Trophoblast cell (in vitro differentiated cells and primary cell): ENCODE results near the gene CDX2.

Experiments
- DNase-seq, 2 donors: peaks; one replicate each; pipeline ENCODE4 v3.0.0-alpha.2; 2016
- H2AFZ ChIP-seq: 2 replicates; pipeline ENCODE4 v1.6.1; 2013; ENCODE audit warnings: low read length, moderate library complexity, mild to moderate bottlenecking; ENCODE audit not compliant: insufficient read depth, poor library complexity
- H2AK5ac ChIP-seq: 2 replicates; pipeline ENCODE4 v1.6.1; 2013; ENCODE audit warnings: mild to moderate bottlenecking, low read length
- H2BK120ac ChIP-seq: 2 replicates; pipeline ENCODE4 v1.6.1; 2013; ENCODE audit warnings: low read length, mild to moderate bottlenecking, moderate library complexity; ENCODE audit not compliant: insufficient read depth, poor library complexity
- H2BK12ac ChIP-seq: 2 replicates; pipeline ENCODE4 v1.6.1; 2013; ENCODE audit warnings: mild to moderate bottlenecking, low read length, moderate library complexity
- H2BK5ac ChIP-seq: 2 replicates; pipeline ENCODE4 v1.6.1; 2013; ENCODE audit warnings: low read length, low read depth, moderate library complexity, mild to moderate bottlenecking; ENCODE audit not compliant: poor library complexity
- H3K14ac ChIP-seq: 2 replicates; pipeline ENCODE4 v1.6.1; 2013; ENCODE audit warnings: mild to moderate bottlenecking, low read length
- H3K18ac ChIP-seq: 2 replicates; pipeline ENCODE4 v1.6.1; 2013; ENCODE audit warnings: mild to moderate bottlenecking, low read length
- H3K23ac ChIP-seq: 2 replicates; pipeline ENCODE4 v1.6.1; 2013; ENCODE audit warnings: low read length
- H3K27ac ChIP-seq: 2 replicates; pipeline ENCODE4 v1.5.1; 2013; ENCODE audit warnings: low read depth, mild to moderate bottlenecking, inconsistent platforms, low read length, moderate library complexity
- H3K27me3 ChIP-seq: 2 replicates; pipeline ENCODE4 v1.6.1; 2013; ENCODE audit warnings: inconsistent platforms, mild to moderate bottlenecking, low read length, moderate library complexity; ENCODE audit not compliant: insufficient read depth
- H3K36me3 ChIP-seq, 2 experiments: 1 replicate in 1 of 2; 2 replicates in 1 of 2; pipeline ENCODE4 v1.6.1; 2013; ENCODE audit warnings: low read length in 2 of 2, mild to moderate bottlenecking in 2 of 2, moderate library complexity in 1 of 2; ENCODE audit not compliant: insufficient read depth in 2 of 2, control insufficient read depth in 1 of 2
- H3K4ac ChIP-seq: 2 replicates; pipeline ENCODE4 v1.6.1; 2013; ENCODE audit warnings: low read depth, mild to moderate bottlenecking, low read length, moderate library complexity
- H3K4me1 ChIP-seq, 2 experiments: 1 replicate in 1 of 2; 2 replicates in 1 of 2; pipeline ENCODE4 v1.6.1; 2013; ENCODE audit warnings: low read length in 2 of 2, mild to moderate bottlenecking in 2 of 2, moderate library complexity in 1 of 2; ENCODE audit not compliant: insufficient read depth in 2 of 2, control insufficient read depth in 1 of 2
- H3K4me2 ChIP-seq: 2 replicates; pipeline ENCODE4 v1.6.1; 2013; ENCODE audit warnings: inconsistent platforms, mild to moderate bottlenecking, low read length, moderate library complexity
- H3K4me3 ChIP-seq: 2 replicates; pipeline ENCODE4 v1.5.1; 2013; ENCODE audit warnings: mild to moderate bottlenecking, low read depth, low read length, inconsistent platforms
- H3K79me1 ChIP-seq: one replicate; pipeline ENCODE4 v1.6.1; 2013; ENCODE audit warnings: low read length
- H3K79me2 ChIP-seq: 2 replicates; pipeline ENCODE4 v1.6.1; 2013; ENCODE audit warnings: low read length, mild to moderate bottlenecking; ENCODE audit not compliant: control insufficient read depth, insufficient read depth, poor library complexity
- H3K9ac ChIP-seq: 2 replicates; pipeline ENCODE4 v1.6.1; 2013; ENCODE audit warnings: mild to moderate bottlenecking, low read length
- H3K9me3 ChIP-seq: 2 replicates; pipeline ENCODE4 v1.6.1; 2013; ENCODE audit warnings: low read depth, mild to moderate bottlenecking, control low read depth, inconsistent platforms, low read length; ENCODE audit not compliant: insufficient read depth
- H4K12ac ChIP-seq: 2 replicates; pipeline ENCODE4 v1.6.1; 2013; ENCODE audit warnings: low read depth, mild to moderate bottlenecking, low read length, moderate library complexity
- H4K8ac ChIP-seq: 2 replicates; pipeline ENCODE4 v1.6.1; 2013; ENCODE audit warnings: low read depth, mild to moderate bottlenecking, low read length, moderate library complexity
- H4K91ac ChIP-seq: one replicate; pipeline ENCODE4 v1.6.1; 2013; ENCODE audit warnings: low read depth, mild to moderate bottlenecking, low read length, moderate library complexity
- WGBS: extraction: QIAGEN DNeasy Blood & Tissue Kit; methylation state at CpG from one replicate; pipeline ENCODE4 v1.1.7; 2013; ENCODE audit warnings: missing lambda C conversion rate; ENCODE audit not compliant: insufficient read length, insufficient coverage; ENCODE audit errors: extremely low coverage; 5-methylcytosine and 5-hydroxymethylcytosine counted together

Gene CDX2

GRCh38 chr13:27971236-27971645 lies 2.1 kb upstream of the CDX2 start:
- Histone ChIP-seq H3K23ac (no peak overlapping the region), H3K36me3 (no peaks in the 10 kb centered on the region), H3K4me1 (peaks cover 33 to 36% of the 10 kb centered on the region in 2 experiments), H3K4me3 (no peak overlapping the region), H4K12ac (no peak overlapping the region), H3K79me1 (peaks cover 5% of the 10 kb centered on the region), H4K8ac (no peak overlapping the region), H3K4ac (no peak overlapping the region), H3K9ac (no peak overlapping the region), H3K9me3 (peaks cover 3% of the 10 kb centered on the region), H2AFZ (no peak overlapping the region), H2AK5ac (no peak overlapping the region), H3K18ac (no peak overlapping the region), H3K79me2 (no peaks in the 10 kb centered on the region), H4K91ac (no peak overlapping the region), H3K27ac (no peak overlapping the region), H3K14ac (no peak overlapping the region), H2BK12ac (no peak overlapping the region), H2BK5ac (no peak overlapping the region), H3K4me2 (peak overlapping the region; percentile 2), H3K27me3 (peaks cover 69% of the 10 kb centered on the region), H2BK120ac (no peak overlapping the region)
- WGBS = no CpG with 5 or more reads among the region's 13 CpGs
- DNase-seq = no peak

GRCh38 chr13:27970382-27971235 lies 1.5 kb upstream of the CDX2 start:
- H3K14ac ChIP-seq = no peak overlapping the region
- no peak overlapping the region for H2BK5ac ChIP-seq
- H4K91ac ChIP-seq = no peak overlapping the region
- H3K23ac ChIP-seq = no peak overlapping the region
- H3K27me3 ChIP-seq = peaks cover 63% of the 10 kb centered on the region
- H3K4me2 ChIP-seq = peak overlapping the region; percentile 14
- no peak overlapping the region for H2BK120ac ChIP-seq
- no peaks in the 10 kb centered on the region for H3K36me3 ChIP-seq
- no peak for DNase-seq
- peaks cover 38 to 39% of the 10 kb centered on the region in 2 experiments for H3K4me1 ChIP-seq
- no CpG with 5 or more reads among the region's 53 CpGs for WGBS
- H3K9me3 ChIP-seq = peaks cover 3% of the 10 kb centered on the region
- no peak overlapping the region for H4K12ac ChIP-seq
- no peak overlapping the region for H3K18ac ChIP-seq
- H2AK5ac ChIP-seq = no peak overlapping the region
- H3K79me2 ChIP-seq = no peaks in the 10 kb centered on the region
- H4K8ac ChIP-seq = no peak overlapping the region
- no peak overlapping the region for H2AFZ ChIP-seq
- H3K4me3 ChIP-seq = no peak overlapping the region
- H2BK12ac ChIP-seq = no peak overlapping the region
- peaks cover 5% of the 10 kb centered on the region for H3K79me1 ChIP-seq
- H3K9ac ChIP-seq = no peak overlapping the region
- H3K27ac ChIP-seq = no peak overlapping the region
- H3K4ac ChIP-seq = no peak overlapping the region

- no peak overlapping the region for H4K91ac ChIP-seq
Measured at GRCh38 chr13:27969866-27970229, 733 bp upstream of the CDX2 start.

GRCh38 chr13:27968316-27969081 lies 616 bp downstream of the CDX2 start:
- Histone ChIP-seq H3K9ac (peak overlapping the region; percentile 16), H2BK120ac (no peak overlapping the region), H3K14ac (peak overlapping the region; percentile 16), H3K18ac (peak overlapping the region; percentile 39), H2BK12ac (peak overlapping the region; percentile 12), H3K27ac (no peak overlapping the region), H2AK5ac (peak overlapping the region; percentile 22), H3K36me3 (peaks cover 0 to 2% of the 10 kb centered on the region in 2 experiments), H4K8ac (peak overlapping the region; percentile 32), H3K4me2 (peak overlapping the region; percentile 85), H3K79me2 (no peaks in the 10 kb centered on the region), H2AFZ (peak overlapping the region; percentile 43), H3K4me3 (peak overlapping the region; percentile 74), H4K12ac (no peak overlapping the region), H4K91ac (peak overlapping the region; percentile 25), H3K23ac (no peak overlapping the region), H3K4ac (no peak overlapping the region), H3K27me3 (peaks cover 51% of the 10 kb centered on the region), H3K4me1 (peaks cover 40% of the 10 kb centered on the region in 2 experiments), H3K79me1 (peaks cover 6% of the 10 kb centered on the region), H3K9me3 (peaks cover 3% of the 10 kb centered on the region), H2BK5ac (no peak overlapping the region)
- DNase-seq = peak in 1 of 2 donors; percentile 12
- WGBS = no CpG with 5 or more reads among the region's 86 CpGs

More at GRCh38 chr13:27969866-27970229, 733 bp upstream of the CDX2 start:
- Histone ChIP-seq H3K4me3 (no peak overlapping the region), H4K12ac (no peak overlapping the region), H3K4me2 (no peak overlapping the region), H3K23ac (no peak overlapping the region), H2BK120ac (no peak overlapping the region), H3K9ac (no peak overlapping the region), H4K8ac (no peak overlapping the region), H2AK5ac (no peak overlapping the region), H3K18ac (no peak overlapping the region), H3K9me3 (peaks cover 3% of the 10 kb centered on the region), H3K36me3 (no peaks in the 10 kb centered on the region), H3K4ac (no peak overlapping the region), H3K27ac (no peak overlapping the region), H2AFZ (no peak overlapping the region), H3K4me1 (peaks cover 40% of the 10 kb centered on the region in 2 experiments), H3K79me2 (no peaks in the 10 kb centered on the region), H2BK12ac (no peak overlapping the region), H2BK5ac (no peak overlapping the region), H3K79me1 (peaks cover 6% of the 10 kb centered on the region), H3K14ac (no peak overlapping the region), H3K27me3 (peaks cover 59% of the 10 kb centered on the region)
- WGBS = no CpG with 5 or more reads among the region's 7 CpGs
- DNase-seq = no peak
